IMR-90 (cell line): ENCODE measurements around the gene POC1B. TPM values are rescaled to one million over a fixed set of nuclear protein-coding genes. Genes with fewer than 3 reads are reported as not detected.
A peak's percentile ranks its signal among the peaks of the same experiment; 100 is the strongest.

ENCODE experiments used
- ATAC-seq: fragments of 200-7000 bp; cut with Tn5 transposase; 2 replicates; pipeline ENCODE4 v1.9.1; 2020; ENCODE audit warnings: low read depth, mild to moderate bottlenecking, moderate library complexity
- BruUV-seq: library from RNA; stranded (reverse); fragments of 400-500 nt; replicated peaks from 2 replicates; lab custom pipeline; 2021; lab: Mats Ljungman, UMichigan
- CTCF ChIA-PET: fragments of 300-600 bp; formaldehyde crosslinking; extraction: SDS; loops from one replicate; lab custom pipeline; 2021; ENCODE audit warnings: antibody characterized with exemption; lab: Yijun Ruan, JAX
- POLR2A ChIA-PET: fragments of 300-600 bp; sonication (Branson Sonifier 250); formaldehyde crosslinking; loops from one replicate; lab custom pipeline; 2022; ENCODE audit warnings: antibody characterized with exemption; ENCODE audit not compliant: unreplicated experiment; lab: Charles Lee
- DNase-seq: peaks from one replicate; pipeline ENCODE4 v3.0.0; 2013
- H2AFZ ChIP-seq: replicated peaks from 2 replicates; pipeline ENCODE3; 2013; ENCODE audit warnings: low read length, mild to moderate bottlenecking; ENCODE audit not compliant: poor library complexity
- H2AK5ac ChIP-seq: 2 replicates; pipeline ENCODE4 v1.6.1; 2013; ENCODE audit warnings: low read depth, low read length, inconsistent platforms
- H2AK9ac ChIP-seq: replicated peaks from 2 replicates; pipeline ENCODE3; 2013; ENCODE audit warnings: mild to moderate bottlenecking, low read depth, low read length, moderate library complexity; ENCODE audit not compliant: poor library complexity
- H2BK120ac ChIP-seq: 2 replicates; pipeline ENCODE4 v1.6.1; 2013; ENCODE audit warnings: low read depth, low read length, inconsistent platforms
- H2BK15ac ChIP-seq: 3 replicates; pipeline ENCODE4 v1.6.1; 2013; ENCODE audit warnings: low read depth, low read length, inconsistent platforms
- H2BK20ac ChIP-seq: 2 replicates; pipeline ENCODE4 v1.6.1; 2013; ENCODE audit warnings: low read depth, mild to moderate bottlenecking, inconsistent platforms, low read length, moderate library complexity
- H2BK5ac ChIP-seq: 2 replicates; pipeline ENCODE4 v1.6.1; 2013; ENCODE audit warnings: mild to moderate bottlenecking, low read depth, low read length, inconsistent platforms; ENCODE audit not compliant: poor library complexity, severe bottlenecking
- H3K14ac ChIP-seq: replicated peaks from 2 replicates; pipeline ENCODE4 v1.6.1; 2013; ENCODE audit warnings: low read depth, low read length, inconsistent platforms
- H3K18ac ChIP-seq: 2 replicates; pipeline ENCODE4 v1.6.1; 2013; ENCODE audit warnings: low read depth, low read length, control low read depth
- H3K23ac ChIP-seq: 2 replicates; pipeline ENCODE4 v1.6.1; 2013; ENCODE audit warnings: low read depth, low read length, inconsistent platforms
- H3K27ac ChIP-seq: 2 replicates; pipeline ENCODE4 v1.5.1; 2013; ENCODE audit warnings: mild to moderate bottlenecking, control low read depth, low read length; ENCODE audit not compliant: insufficient read depth
- H3K27me3 ChIP-seq: 2 replicates; pipeline ENCODE4 v1.6.1; 2013; ENCODE audit warnings: low read length; ENCODE audit not compliant: control insufficient read depth, insufficient read depth
- H3K36me3 ChIP-seq: 2 replicates; pipeline ENCODE4 v1.6.1; 2013; ENCODE audit warnings: low read length, mixed read lengths; ENCODE audit not compliant: control insufficient read depth, insufficient read depth
- H3K4ac ChIP-seq: 2 replicates; pipeline ENCODE4 v1.6.1; 2013; ENCODE audit warnings: low read depth, low read length, inconsistent platforms
- H3K4me1 ChIP-seq: 2 replicates; pipeline ENCODE4 v1.6.1; 2013; ENCODE audit warnings: low read length, mixed read lengths; ENCODE audit not compliant: control insufficient read depth, insufficient read depth
- H3K4me2 ChIP-seq: 2 replicates; pipeline ENCODE4 v1.6.1; 2013; ENCODE audit warnings: low read depth, mild to moderate bottlenecking, control low read depth, low read length, moderate library complexity
- H3K4me3 ChIP-seq: 2 replicates; pipeline ENCODE4 v1.5.1; 2013; ENCODE audit warnings: low read depth, mild to moderate bottlenecking, control low read depth, low read length, moderate library complexity; ENCODE audit not compliant: insufficient read depth
- H3K56ac ChIP-seq: 2 replicates; pipeline ENCODE4 v1.6.1; 2013; ENCODE audit warnings: low read length, inconsistent platforms; ENCODE audit not compliant: insufficient read depth; ENCODE audit errors: extremely low read depth
- H3K79me1 ChIP-seq, 2 experiments: 2 replicates each; pipeline ENCODE4 v1.6.1; 2013; ENCODE audit warnings: low read length in 2 of 2, inconsistent platforms in 1 of 2, low read depth in 1 of 2
- H3K9ac ChIP-seq: 2 replicates; pipeline ENCODE4 v1.6.1; 2013; ENCODE audit warnings: low read depth, low read length, control low read depth
- H3K9me1 ChIP-seq: 2 replicates; pipeline ENCODE4 v1.6.1; 2013; ENCODE audit warnings: low read length, inconsistent platforms; ENCODE audit not compliant: insufficient read depth
- H3K9me3 ChIP-seq: 2 replicates; pipeline ENCODE4 v1.6.1; 2013; ENCODE audit warnings: low read length; ENCODE audit not compliant: control insufficient read depth, insufficient read depth
- H4K20me1 ChIP-seq: 2 replicates; pipeline ENCODE4 v1.6.1; 2013; ENCODE audit warnings: low read length, inconsistent platforms; ENCODE audit not compliant: insufficient read depth
- H4K5ac ChIP-seq: 2 replicates; pipeline ENCODE4 v1.6.1; 2013; ENCODE audit warnings: mild to moderate bottlenecking, low read depth, low read length, control low read depth
- H4K8ac ChIP-seq, 2 experiments: 2 replicates each; pipeline ENCODE4 v1.6.1; 2013; ENCODE audit warnings: low read depth in 2 of 2, low read length in 2 of 2, control low read depth in 1 of 2, inconsistent platforms in 1 of 2
- H4K91ac ChIP-seq: 2 replicates; pipeline ENCODE4 v1.6.1; 2013; ENCODE audit warnings: low read depth, low read length, inconsistent platforms; ENCODE audit not compliant: insufficient read depth
- CEBPB ChIP-seq: IDR thresholded peaks from 2 replicates; pipeline ENCODE4 v1.6.1; 2012; ENCODE audit warnings: low read depth, low read length, improper control_type of control experiment
- CTCF ChIP-seq: conservative IDR thresholded peaks from 2 replicates; pipeline ENCODE4 v1.5.1; 2012; ENCODE audit warnings: mild to moderate bottlenecking, low read depth, low read length, improper control_type of control experiment
- ELK1 ChIP-seq: fragments of 150-350 bp; IDR thresholded peaks from 2 replicates; pipeline ENCODE4 v1.6.1; 2016; ENCODE audit warnings: low read depth, mild to moderate bottlenecking, low read length, moderate library complexity, borderline replicate concordance
- FOS ChIP-seq: fragments of 150-350 bp; IDR thresholded peaks from 2 replicates; pipeline ENCODE4 v1.6.1; 2016; ENCODE audit warnings: low read depth, low read length
- MAFK ChIP-seq: IDR thresholded peaks from 2 replicates; pipeline ENCODE4 v1.6.1; 2012; ENCODE audit warnings: low read depth, low read length, improper control_type of control experiment
- MAZ ChIP-seq: IDR thresholded peaks from 2 replicates; pipeline ENCODE4 v1.6.1; 2012; ENCODE audit warnings: low read depth, mild to moderate bottlenecking, low read length, improper control_type of control experiment, moderate library complexity, borderline replicate concordance
- MXI1 ChIP-seq: IDR thresholded peaks from 2 replicates; pipeline ENCODE4 v1.6.1; 2012; ENCODE audit warnings: low read depth, mild to moderate bottlenecking, low read length, moderate library complexity, borderline replicate concordance
- NFE2L2 ChIP-seq: fragments of 150-350 bp; IDR thresholded peaks from 2 replicates; pipeline ENCODE4 v1.6.1; 2016; ENCODE audit warnings: low read depth, mild to moderate bottlenecking, low read length
- USF2 ChIP-seq: fragments of 150-350 bp; IDR thresholded peaks from 2 replicates; pipeline ENCODE4 v1.6.1; 2017; ENCODE audit warnings: mild to moderate bottlenecking, antibody characterized with exemption, low read length, low read depth
- WGBS, 2 experiments: methylation state at CpG; one replicate each; pipeline versions ENCODE4 v1.1.5 to v1.1.7; 2013; ENCODE audit warnings: missing lambda C conversion rate in 2 of 2; ENCODE audit not compliant: insufficient read length in 1 of 2; ENCODE audit errors: extremely low coverage in 2 of 2; 5-methylcytosine and 5-hydroxymethylcytosine counted together
- dilution Hi-C: fragments of 300-500 bp; cut with HindIII; formaldehyde crosslinking; loops from one replicate; pipeline ENCODE4 v1.14.3; 2018; ENCODE audit warnings: low sequenced_read_pairs; ENCODE audit not compliant: unreplicated experiment
- in situ Hi-C: fragments of 300-500 bp; cut with MboI; formaldehyde crosslinking; loops from 3 replicates; pipeline ENCODE4 v1.14.3; 2019; ENCODE audit warnings: low sequenced_read_pairs, inconsistent platforms, mixed read lengths
- intact Hi-C: fragments of 100-400 bp; cut with micrococcal nuclease; formaldehyde crosslinking; loops from 2 replicates; pipeline ENCODE4 v1.10.0; 2022
- polyA plus RNA-seq, 3 experiments: library from polyadenylated mRNA; depleted of rRNA; stranded (reverse); fragments of >200 nt; gene quantifications; 2 replicates each; pipeline ENCODE4 v1.2.3, GENCODE V29; 2012; ENCODE audit warnings: low replicate concordance in 1 of 3
- total RNA-seq: library from RNA; depleted of rRNA; stranded (reverse); fragments of >200 nt; gene quantifications from 2 replicates; pipeline ENCODE4 v1.2.3, GENCODE V29; 2012

POC1B gene
- total and polyA plus RNA-seq, 2 of the 4 experiments (the other 2 are of a cell fraction): 5.0 to 10.4 TPM

GRCh38 chr12:89468648-89469326, 57.1 kb downstream of the POC1B start:
- no peak overlapping the region for H3K4me3 ChIP-seq
- ChIA-PET POLR2A (no interaction called here), CTCF (interaction anchor here (0.7 to 1.0 kb wide), 2 partner anchors 22 to 55 kb away, joined by 3 to 4 read pairs; partner anchors contain the start of gene GALNT4)
- intact Hi-C loops: no loop called here
- no peak overlapping the region for H3K23ac ChIP-seq
- no peak overlapping the region for H3K56ac ChIP-seq
- WGBS, 2 experiments: no CpG with 5 or more reads among the region's 4 CpGs
- H3K18ac ChIP-seq: no peak overlapping the region
- H4K91ac ChIP-seq: no peak overlapping the region
- H2AK9ac ChIP-seq: no peak overlapping the region
- no peak overlapping the region for H3K4me2 ChIP-seq
- H3K9me1 ChIP-seq: peaks cover 3% of the 10 kb centered on the region; the same call in 1 of the 2 replicates
- ATAC-seq (no peak), DNase-seq (no peak)
- no peaks in the 10 kb centered on the region for H3K27me3 ChIP-seq
- H3K36me3 ChIP-seq: no peaks in the 10 kb centered on the region
- no peaks in the 10 kb centered on the region for H4K20me1 ChIP-seq
- BruUV-seq: no TSS peak
- H3K27ac ChIP-seq: no peak overlapping the region
- H2AFZ ChIP-seq: no peak overlapping the region
- no peak overlapping the region for H2BK15ac ChIP-seq
- H3K79me1 ChIP-seq: peaks cover 0 to 3% of the 10 kb centered on the region in 2 experiments; a peak in 2 of 4 replicates
- no peak overlapping the region for H4K8ac ChIP-seq
- no peak overlapping the region for H3K9ac ChIP-seq
- no peak overlapping the region for H4K5ac ChIP-seq
- no peak overlapping the region for H2BK120ac ChIP-seq
- in situ Hi-C loops: no loop called here
- no peak overlapping the region for H2BK20ac ChIP-seq
- 0 out of 2 replicates have a peak overlapping the region, but pooled peaks have one; percentile 16 for H2AK5ac ChIP-seq
- peaks cover 8% of the 10 kb centered on the region for H3K4me1 ChIP-seq
- no peak overlapping the region for H3K4ac ChIP-seq
- dilution Hi-C loops: loop anchor here (25.0 kb wide), 1 partner anchor 431 kb away; no protein-coding TSS in a partner anchor
- no peak overlapping the region for H3K14ac ChIP-seq
- H3K9me3 ChIP-seq: no peaks in the 10 kb centered on the region
- H2BK5ac ChIP-seq: no peak overlapping the region
- TF ChIP-seq USF2 (no peak), CTCF (no peak), NFE2L2 (no peak), ELK1 (no peak), MAFK (no peak), MXI1 (no peak), FOS (no peak), CEBPB (no peak), MAZ (no peak)
